Measurements from ENCODE around the gene PRPF19.

DNA sequence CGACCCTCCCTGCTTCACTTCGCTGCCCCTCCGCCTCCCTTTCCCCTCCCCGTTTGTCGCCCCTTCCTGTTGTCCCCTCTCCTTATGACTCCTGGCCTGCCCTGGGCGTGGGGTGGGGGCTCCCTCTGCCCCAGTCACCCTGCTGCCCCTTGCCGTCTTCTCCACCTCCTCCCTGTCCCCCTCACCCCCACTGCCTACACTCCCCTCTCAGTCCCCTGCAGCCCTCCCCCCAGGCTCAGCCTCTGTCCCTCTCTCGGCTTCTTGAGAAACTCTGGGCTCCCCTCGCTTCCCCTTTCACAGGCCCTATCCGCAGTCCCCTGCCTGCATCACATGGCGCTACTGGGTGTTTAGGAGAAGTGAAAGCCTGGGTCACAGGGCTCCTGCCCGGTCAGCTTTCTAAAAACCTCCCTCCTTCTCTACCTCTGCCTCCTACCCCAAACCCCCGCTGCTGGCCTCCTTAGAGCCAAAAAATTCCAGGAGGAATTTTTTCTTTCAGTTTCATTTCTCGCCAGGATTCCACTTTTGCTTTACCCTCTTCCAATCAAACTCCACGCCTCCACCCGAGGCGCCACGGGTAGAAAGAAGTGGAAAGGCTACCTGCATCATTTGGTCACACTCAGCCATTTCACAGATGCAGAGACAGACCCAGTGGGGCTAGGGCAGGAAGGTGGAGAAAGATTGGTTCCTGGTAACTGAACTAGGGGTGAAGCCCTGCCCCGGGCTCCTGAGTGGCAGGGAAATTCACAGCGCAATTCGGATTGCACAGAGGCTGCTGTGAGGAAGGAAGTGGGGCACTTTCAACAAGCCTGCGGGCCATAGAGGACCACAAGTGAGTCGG is 45.7 kb upstream of the PRPF19 start, which contains the start of gene SLC15A3:
- TF ChIP-seq, protein P1, sequence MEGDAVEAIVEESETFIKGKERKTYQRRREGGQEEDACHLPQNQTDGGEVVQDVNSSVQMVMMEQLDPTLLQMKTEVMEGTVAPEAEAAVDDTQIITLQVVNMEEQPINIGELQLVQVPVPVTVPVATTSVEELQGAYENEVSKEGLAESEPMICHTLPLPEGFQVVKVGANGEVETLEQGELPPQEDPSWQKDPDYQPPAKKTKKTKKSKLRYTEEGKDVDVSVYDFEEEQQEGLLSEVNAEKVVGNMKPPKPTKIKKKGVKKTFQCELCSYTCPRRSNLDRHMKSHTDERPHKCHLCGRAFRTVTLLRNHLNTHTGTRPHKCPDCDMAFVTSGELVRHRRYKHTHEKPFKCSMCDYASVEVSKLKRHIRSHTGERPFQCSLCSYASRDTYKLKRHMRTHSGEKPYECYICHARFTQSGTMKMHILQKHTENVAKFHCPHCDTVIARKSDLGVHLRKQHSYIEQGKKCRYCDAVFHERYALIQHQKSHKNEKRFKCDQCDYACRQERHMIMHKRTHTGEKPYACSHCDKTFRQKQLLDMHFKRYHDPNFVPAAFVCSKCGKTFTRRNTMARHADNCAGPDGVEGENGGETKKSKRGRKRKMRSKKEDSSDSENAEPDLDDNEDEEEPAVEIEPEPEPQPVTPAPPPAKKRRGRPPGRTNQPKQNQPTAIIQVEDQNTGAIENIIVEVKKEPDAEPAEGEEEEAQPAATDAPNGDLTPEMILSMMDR (IDR thresholded peaks at IDR 0.05) = no peak
- no peak for TF ChIP-seq ZFX (IDR thresholded peaks at IDR 0.05; ENCODE audit: borderline replicate concordance)
